Astrocyte (in vitro differentiated cells and primary cell): Measurements from ENCODE around the gene RNF41.

Experiments used
- EZH2 ChIP-seq: IDR thresholded peaks from 2 replicates; pipeline ENCODE4 v1.6.1; 2012; ENCODE audit warnings: mild to moderate bottlenecking, low read length, inconsistent platforms; ENCODE audit not compliant: insufficient read depth
- TF ChIP-seq, protein P1 (sequence below): IDR thresholded peaks from 2 replicates; pipeline ENCODE4 v1.5.1; 2011; ENCODE audit warnings: low read depth, mild to moderate bottlenecking, inconsistent platforms, low read length, moderate library complexity; ENCODE audit not compliant: insufficient read depth

DNA sequence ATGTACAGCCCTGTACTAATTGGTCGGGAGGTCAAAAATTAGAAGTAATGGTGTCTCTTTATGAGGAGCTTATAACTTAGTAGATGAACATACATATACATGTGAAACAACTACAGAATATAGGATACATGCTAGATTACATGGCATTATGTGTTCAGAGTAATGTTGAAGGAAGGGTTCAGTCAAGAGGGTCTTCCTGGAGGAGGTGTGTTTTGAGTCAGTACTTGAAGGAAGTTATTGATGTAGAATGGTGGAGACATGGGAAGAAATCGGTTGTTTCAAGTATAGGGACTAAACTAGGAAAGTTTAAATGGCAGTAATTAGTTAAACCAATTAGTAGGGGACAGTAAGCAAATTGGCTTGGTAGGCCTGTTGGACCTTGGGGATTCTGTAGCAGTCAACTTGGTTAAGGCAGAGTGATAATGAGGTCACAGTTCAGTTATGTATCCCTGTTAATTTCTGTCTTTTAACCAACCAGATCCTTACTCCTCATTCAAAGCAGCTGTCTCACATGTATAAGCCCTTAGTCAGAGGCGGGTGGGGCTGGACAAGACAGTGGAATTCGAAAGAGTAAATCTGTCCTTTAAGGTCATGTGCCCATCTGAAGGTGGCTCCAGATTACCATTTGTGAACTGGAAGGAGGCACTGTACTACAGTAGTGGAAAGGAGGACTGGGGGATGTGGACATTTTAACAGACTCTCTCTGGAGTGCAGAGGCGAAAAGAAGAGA, 39.9 kb upstream of the RNF41 start:
- no peak for TF ChIP-seq EZH2
- TF ChIP-seq, protein P1, sequence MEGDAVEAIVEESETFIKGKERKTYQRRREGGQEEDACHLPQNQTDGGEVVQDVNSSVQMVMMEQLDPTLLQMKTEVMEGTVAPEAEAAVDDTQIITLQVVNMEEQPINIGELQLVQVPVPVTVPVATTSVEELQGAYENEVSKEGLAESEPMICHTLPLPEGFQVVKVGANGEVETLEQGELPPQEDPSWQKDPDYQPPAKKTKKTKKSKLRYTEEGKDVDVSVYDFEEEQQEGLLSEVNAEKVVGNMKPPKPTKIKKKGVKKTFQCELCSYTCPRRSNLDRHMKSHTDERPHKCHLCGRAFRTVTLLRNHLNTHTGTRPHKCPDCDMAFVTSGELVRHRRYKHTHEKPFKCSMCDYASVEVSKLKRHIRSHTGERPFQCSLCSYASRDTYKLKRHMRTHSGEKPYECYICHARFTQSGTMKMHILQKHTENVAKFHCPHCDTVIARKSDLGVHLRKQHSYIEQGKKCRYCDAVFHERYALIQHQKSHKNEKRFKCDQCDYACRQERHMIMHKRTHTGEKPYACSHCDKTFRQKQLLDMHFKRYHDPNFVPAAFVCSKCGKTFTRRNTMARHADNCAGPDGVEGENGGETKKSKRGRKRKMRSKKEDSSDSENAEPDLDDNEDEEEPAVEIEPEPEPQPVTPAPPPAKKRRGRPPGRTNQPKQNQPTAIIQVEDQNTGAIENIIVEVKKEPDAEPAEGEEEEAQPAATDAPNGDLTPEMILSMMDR: no peak
